ENCODE measurements around the gene ELMO1. TPM values are rescaled to one million over a fixed set of nuclear protein-coding genes. Genes with fewer than 3 reads are reported as not detected.

The ELMO1 gene
- total RNA-seq, 1 experiment from 2014 or later = 0.95 TPM

Other genes starting within 250 kb of the ELMO1 start
- gene GPR141, start 234.9 kb upstream of the ELMO1 start, total RNA-seq (2014; rRNA removed; shearing (Covaris generic)) = not detected in 2 replicates

Measured in G401 (cell line).